Ovary (tissue), 9 donors: ENCODE data around the gene SLPI. TPM values are rescaled to one million over a fixed set of nuclear protein-coding genes. Genes with fewer than 3 reads are reported as not detected.

ENCODE experiments used
- DNase-seq, 5 donors: peaks; one replicate each; pipeline ENCODE4 v3.0.0-alpha.2; 2019 to 2020
- H3K27ac ChIP-seq, 2 donors: fragments of 200-600 bp; one replicate each; pipeline versions ENCODE4 v1.5.1 to v1.8.0; 2019 to 2022
- H3K27me3 ChIP-seq: fragments of 200-600 bp; one replicate; pipeline ENCODE4 v1.8.0; 2022
- H3K36me3 ChIP-seq: fragments of 200-600 bp; sonication (generic); one replicate; pipeline ENCODE4 v1.5.1; 2019
- H3K4me1 ChIP-seq: one replicate; pipeline ENCODE4 v1.8.1; 2013; ENCODE audit warnings: mild to moderate bottlenecking, moderate library complexity; ENCODE audit not compliant: insufficient read depth
- H3K4me3 ChIP-seq: fragments of 200-600 bp; sonication (generic); one replicate; pipeline ENCODE4 v1.5.1; 2017
- H3K9me3 ChIP-seq, 2 donors: fragments of 200-600 bp in 1 of 2; sonication (generic) in 1 of 2; one replicate each; pipeline versions ENCODE4 v1.5.1 to v1.8.1; 2013 to 2019; ENCODE audit warnings: mild to moderate bottlenecking in 1 of 2, moderate library complexity in 1 of 2
- CTCF ChIP-seq, 3 donors: fragments of 450-650 bp in 2 of 3; fragments of 200-600 bp in 1 of 3; IDR thresholded peaks; one replicate each; pipeline versions ENCODE4 v1.5.1 to v1.8.0; 2016 to 2022; ENCODE audit warnings: antibody characterized with exemption in 3 of 3, mild to moderate bottlenecking in 1 of 3
- EP300 ChIP-seq: sonication (generic); formaldehyde crosslinking; IDR thresholded peaks from one replicate; pipeline ENCODE4 v1.6.1; 2017; ENCODE audit warnings: antibody characterized with exemption
- POLR2A ChIP-seq: fragments of 450-650 bp; IDR thresholded peaks from one replicate; pipeline ENCODE4 v1.6.1; 2017; ENCODE audit warnings: antibody characterized with exemption, mild to moderate bottlenecking, moderate library complexity
- WGBS, 3 donors: extraction: QIAGEN DNeasy Blood & Tissue Kit in 1 of 3; methylation state at CpG; one replicate each; pipeline versions ENCODE4 v1.1.5 to v1.1.7; 2013 to 2017; 5-methylcytosine and 5-hydroxymethylcytosine counted together
- intact Hi-C, 4 donors: fragments of 100-400 bp; cut with DNase I; formaldehyde crosslinking; loops; one replicate each; pipeline versions ENCODE4 v1.11.0 to v1.15.1; 2022 to 2023
- polyA plus RNA-seq, 2 donors: library from polyadenylated mRNA; stranded (reverse); fragments of 200-250 nt in 1 of 2; fragments of 350-450 nt in 1 of 2; fragmentation: Illumina TruSeq in 1 of 2; extraction: RNeasy Lipid Tissue Mini Kit (QIAGEN cat#74804) in 1 of 2; gene quantifications; one replicate each; pipeline ENCODE4 v1.2.3, GENCODE V29; 2013 to 2014
- total RNA-seq, 7 donors: library from RNA; depleted of rRNA in 2 of 7; stranded (reverse); fragments of >200 nt in 2 of 7; fragmentation: NEBNext Ultra II Directional in 3 of 7; extraction: Animal tissue kit (Norgen Biotek cat#: 25700) in 3 of 7; gene quantifications; one replicate each; pipeline versions ENCODE4 v1.1.0 to v1.2.4, GENCODE V29; 2016 to 2023
- donor health status: DM: no; HTN: no; CAD: no; lungs with moderate emphysema.
- donor health status: DM: no; HTN: no; CAD: no.
- donor health status: Bipolar disorder and iron deficiency.
- donor health status: DM: yes; HTN: yes; CAD: no.
- donor health status: DM: no; HTN: no; CAD: no.
- donor health status: DM: yes; HTN: yes; CAD: no.

SLPI gene
- total and polyA plus RNA-seq, 9 donors: 4.0 to 622 (median 33.3) TPM; not detected in 1

GRCh38 chr20:45251884-45252560, 2.3 kb downstream of the SLPI start:
- DNase-seq: no peak
- no peak overlapping the region for H3K4me3 ChIP-seq
- TF ChIP-seq POLR2A (no peak), CTCF (IDR thresholded peaks at IDR 0.05) (no peak), EP300 (no peak)
- intact Hi-C loops: no loop called here
- no peaks in the 10 kb centered on the region for H3K4me1 ChIP-seq
- no peaks in the 10 kb centered on the region for H3K27me3 ChIP-seq
- 51 to 62% (median 56%) methylated on average over 5 of the region's 5 CpGs for WGBS, 3 donors
- no peaks in the 10 kb centered on the region for H3K9me3 ChIP-seq
- H3K27ac ChIP-seq: no peak overlapping the region
- no peaks in the 10 kb centered on the region for H3K36me3 ChIP-seq

- Histone ChIP-seq H3K27me3 (no peaks in the 10 kb centered on the region), H3K36me3 (no peaks in the 10 kb centered on the region), H3K4me1 (no peaks in the 10 kb centered on the region), H3K4me3 (no peak overlapping the region), H3K27ac (no peak overlapping the region), H3K9me3 (no peaks in the 10 kb centered on the region)
- no peak for DNase-seq
- intact Hi-C loops: no loop called here
- no peak for TF ChIP-seq CTCF (IDR thresholded peaks at IDR 0.05)
- TF ChIP-seq POLR2A: no peak
- no peak for TF ChIP-seq EP300
Observed at GRCh38 chr20:45248609-45249008, 5.8 kb downstream of the SLPI start.

- no peak overlapping the region for H3K27ac ChIP-seq
- no peak for DNase-seq
- WGBS, 3 donors: 5 to 15% (median 14%) methylated on average over 1 of the region's 1 CpG
- H3K4me3 ChIP-seq: no peak overlapping the region
- TF ChIP-seq POLR2A (no peak), CTCF (IDR thresholded peaks at IDR 0.05) (no peak), EP300 (no peak)
- no peaks in the 10 kb centered on the region for H3K9me3 ChIP-seq
- no peaks in the 10 kb centered on the region for H3K36me3 ChIP-seq
- H3K4me1 ChIP-seq: no peaks in the 10 kb centered on the region
- no peaks in the 10 kb centered on the region for H3K27me3 ChIP-seq
- intact Hi-C loops: no loop called here
Observed at GRCh38 chr20:45247865-45248264, 6.5 kb downstream of the SLPI start.

GRCh38 chr20:45246109-45246508, 8.3 kb downstream of the SLPI start:
- intact Hi-C loops: no loop called here
- H3K27ac ChIP-seq: no peak overlapping the region
- H3K9me3 ChIP-seq: no peaks in the 10 kb centered on the region
- H3K4me3 ChIP-seq: no peak overlapping the region
- H3K27me3 ChIP-seq: no peaks in the 10 kb centered on the region
- TF ChIP-seq CTCF (IDR thresholded peaks at IDR 0.05): no peak
- no peak for TF ChIP-seq POLR2A
- TF ChIP-seq EP300: no peak
- H3K36me3 ChIP-seq: no peaks in the 10 kb centered on the region
- no peaks in the 10 kb centered on the region for H3K4me1 ChIP-seq
- 51 to 60% (median 52%) methylated on average over 6 of the region's 6 CpGs for WGBS, 3 donors
- no peak for DNase-seq
